HG02678 (cell line): Measurements from ENCODE around the gene GFM1.
"Not testable (repeated sequence)": the region's sequence is repeated elsewhere in the genome, so short reads cannot be mapped to it uniquely, and the experiment has no call there.

Source experiments
- ATAC-seq: cut with Tn5 transposase; IDR thresholded peaks from one replicate; pipeline ENCODE4 v1.9.1; 2021; ENCODE audit warnings: mild to moderate bottlenecking, moderate library complexity; ENCODE audit not compliant: unreplicated experiment

GFM1 gene

DNA sequence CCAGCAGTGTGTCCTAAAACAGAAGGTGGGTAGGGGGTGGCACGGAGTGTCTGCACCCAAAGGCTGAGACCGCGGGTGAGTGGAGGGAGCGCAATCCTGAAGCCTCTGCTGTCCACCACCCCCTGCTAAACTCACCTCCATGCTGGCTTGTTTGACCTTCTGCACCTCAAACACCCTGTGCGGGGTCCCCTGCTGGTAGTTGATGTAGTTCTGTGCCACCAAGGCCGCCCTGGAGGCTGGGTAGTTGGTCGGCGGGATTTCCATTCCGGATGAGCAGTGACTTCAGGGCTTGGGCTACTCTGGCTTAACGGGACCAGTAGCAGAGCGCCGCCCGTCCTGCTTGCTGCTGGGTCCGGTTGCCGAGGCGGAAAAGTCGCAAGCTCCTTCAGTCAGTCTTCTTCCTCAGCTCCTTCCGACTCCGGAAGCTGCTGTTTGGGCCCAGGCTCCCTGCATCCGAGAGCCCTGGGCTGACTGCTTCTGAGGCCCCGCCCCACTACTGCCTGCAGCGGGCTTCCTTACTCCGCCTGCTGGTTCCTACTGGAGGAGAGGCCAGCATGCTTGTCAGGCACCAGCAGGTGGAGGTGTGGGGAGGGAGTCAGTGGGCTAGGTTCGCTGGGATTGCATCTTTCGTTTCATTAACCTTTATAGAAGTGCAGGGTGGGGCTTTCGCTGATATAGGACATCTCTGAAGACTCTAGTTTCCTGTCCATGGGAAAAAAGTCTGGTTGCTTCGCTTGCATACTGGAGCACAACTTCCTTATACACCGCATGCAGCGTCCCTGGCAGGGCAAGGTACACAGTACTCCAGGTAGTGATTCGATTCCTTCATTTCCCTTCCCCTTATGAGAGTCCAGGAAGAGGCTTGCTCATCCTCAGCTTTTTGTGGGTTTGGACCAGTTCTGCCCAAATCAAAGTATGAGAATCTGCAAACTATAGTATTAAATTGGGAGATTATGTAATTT is 28.2 kb downstream of the GFM1 start, which contains the start of gene LXN:
Gene LXN, minus strand, starts transcription at position 434 of the 962 bp plus-strand sequence. Its CDS starts 170 bp downstream, at position 264.
- ATAC-seq = peak; percentile 100

GRCh38 chr3:158678687-158679086 is 34.4 kb downstream of the GFM1 start:
- ATAC-seq = no peak

- no peak for ATAC-seq
Measured at GRCh38 chr3:158679547-158680000, 35.2 kb downstream of the GFM1 start.

GRCh38 chr3:158680861-158681260 is 36.5 kb downstream of the GFM1 start:
- no peak for ATAC-seq

DNA sequence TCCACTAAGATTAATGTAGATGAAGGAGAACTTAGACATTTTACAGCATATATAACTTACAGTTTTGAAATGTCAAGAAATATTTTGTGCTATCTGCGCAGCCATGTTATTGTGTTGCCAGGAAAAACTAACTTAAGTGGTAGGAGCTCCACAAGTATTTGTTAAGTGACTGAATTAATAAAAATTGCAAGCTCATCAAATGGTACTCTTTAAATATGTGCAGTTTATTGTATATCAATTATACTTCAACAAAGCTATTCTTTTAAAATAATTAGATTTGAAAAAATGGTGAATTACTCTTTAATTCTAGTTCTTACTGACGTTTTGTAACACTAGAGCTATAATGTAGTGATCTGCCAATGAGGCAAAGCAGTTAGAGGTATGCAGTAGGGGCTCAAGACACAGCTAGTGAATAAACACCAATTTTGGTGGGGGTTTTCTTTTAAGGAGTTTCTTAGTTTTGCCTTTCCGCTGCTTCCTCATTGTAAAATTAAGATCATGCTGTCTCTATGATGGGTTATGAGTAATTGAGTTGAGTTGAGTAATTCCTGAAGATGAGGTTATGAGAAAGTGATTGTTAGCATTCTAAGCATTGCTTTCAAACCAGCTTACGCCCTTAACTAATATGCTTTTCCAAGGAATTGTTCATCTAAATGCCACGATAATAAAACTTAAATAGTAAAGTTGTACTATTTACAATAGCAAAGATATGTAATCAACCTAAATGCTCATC is 39.1 kb downstream of the GFM1 start:
- no peak for ATAC-seq

GRCh38 chr3:158685159-158685558 is 40.8 kb downstream of the GFM1 start:
- ATAC-seq = no peak

- ATAC-seq = not testable (repeated sequence)
Measured at GRCh38 chr3:158693866-158694456, 49.6 kb downstream of the GFM1 start.

- no peak for ATAC-seq
Measured at GRCh38 chr3:158696618-158697017, 52.3 kb downstream of the GFM1 start.

DNA sequence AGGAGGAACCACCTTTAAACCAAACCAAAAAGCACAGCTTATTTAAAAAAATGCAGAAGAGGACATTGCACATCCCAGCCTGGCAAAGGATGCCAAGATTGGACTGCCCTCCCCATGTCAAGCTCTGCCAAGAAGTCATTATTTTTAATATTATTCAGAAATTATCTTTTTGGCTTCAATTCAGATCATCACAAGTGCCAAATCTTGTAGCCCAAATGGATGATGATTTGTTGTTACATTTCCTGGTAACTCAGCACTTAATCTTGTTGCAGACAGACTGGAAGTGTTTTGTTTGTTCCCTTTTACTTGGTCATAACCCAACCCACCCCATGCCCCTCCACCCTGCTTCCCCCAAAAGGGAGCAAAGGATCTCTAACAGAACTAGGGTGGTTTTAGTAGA is 56.2 kb downstream of the GFM1 start:
- ATAC-seq = no peak

GRCh38 chr3:158701420-158702065 is 57.2 kb downstream of the GFM1 start:
- no peak for ATAC-seq

DNA sequence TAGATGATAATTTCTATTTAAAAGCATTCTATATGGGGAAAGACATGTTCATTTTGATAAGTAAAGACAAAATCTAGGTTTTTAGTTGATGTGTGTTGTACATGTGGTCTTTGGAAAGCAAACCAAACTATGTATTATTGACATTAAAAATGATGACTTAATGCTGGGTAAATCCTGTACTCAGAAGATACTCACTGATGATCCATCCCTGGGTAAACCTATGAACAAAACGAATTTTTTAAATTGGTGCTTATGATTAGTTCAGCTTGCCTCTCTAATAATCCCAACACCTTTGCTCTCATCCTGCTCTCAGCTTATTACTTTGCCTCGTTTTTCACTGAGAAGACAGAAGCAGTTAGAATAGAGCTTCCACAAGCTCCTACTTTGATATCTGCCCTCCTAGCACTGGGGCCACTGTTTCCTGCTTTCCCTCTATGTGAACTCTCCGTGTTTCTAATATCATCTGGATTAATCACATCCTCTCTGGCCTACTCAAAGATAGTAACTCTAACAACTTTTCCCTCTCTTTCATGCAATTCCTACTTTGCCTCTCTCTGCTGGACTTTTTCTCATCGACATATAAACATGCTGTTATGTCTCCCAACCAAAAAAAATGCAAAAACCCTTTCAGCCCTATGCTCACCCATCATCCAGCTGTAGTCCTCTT is 58.6 kb downstream of the GFM1 start:
- no peak for ATAC-seq

DNA sequence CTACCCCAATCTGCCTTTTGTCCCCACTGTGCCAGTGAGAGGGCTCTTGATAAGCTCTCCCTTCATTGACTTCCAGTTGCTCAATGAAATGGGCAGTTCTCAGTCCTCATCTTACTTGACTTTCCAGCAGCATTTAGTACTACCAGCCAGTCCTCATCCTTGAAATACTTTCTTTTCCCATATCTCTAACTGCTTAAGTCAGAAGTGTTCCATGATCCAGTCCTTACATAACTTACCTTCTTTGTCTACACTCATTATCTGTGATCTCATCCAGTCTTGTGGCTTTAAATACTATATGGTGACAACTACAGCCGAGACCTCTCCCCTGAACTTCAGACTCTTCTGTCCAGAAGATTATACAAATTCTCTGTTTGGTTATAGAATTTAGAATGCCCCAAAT is 59.2 kb downstream of the GFM1 start:
- ATAC-seq = no peak

GRCh38 chr3:158709666-158710083 is 65.3 kb downstream of the GFM1 start:
- ATAC-seq = no peak

DNA sequence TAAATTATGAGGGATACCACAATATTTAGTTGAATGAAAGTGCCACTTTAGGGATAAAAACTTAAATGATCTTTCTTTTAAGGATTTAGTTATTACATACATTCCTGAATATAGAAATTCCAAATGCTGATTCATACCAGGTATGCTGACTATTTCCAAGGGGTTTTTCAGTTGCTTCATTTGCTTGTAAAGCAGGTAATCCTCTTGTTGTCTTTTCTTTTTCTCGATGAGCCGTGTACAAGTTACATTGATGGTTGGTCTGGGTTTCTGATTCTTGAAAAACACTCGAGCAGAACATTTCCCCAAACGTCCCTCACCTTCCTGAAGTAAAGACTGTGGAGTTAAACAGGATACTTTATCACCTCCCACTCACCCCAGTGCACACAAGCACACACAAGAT is 66.3 kb downstream of the GFM1 start:
- ATAC-seq = no peak

DNA sequence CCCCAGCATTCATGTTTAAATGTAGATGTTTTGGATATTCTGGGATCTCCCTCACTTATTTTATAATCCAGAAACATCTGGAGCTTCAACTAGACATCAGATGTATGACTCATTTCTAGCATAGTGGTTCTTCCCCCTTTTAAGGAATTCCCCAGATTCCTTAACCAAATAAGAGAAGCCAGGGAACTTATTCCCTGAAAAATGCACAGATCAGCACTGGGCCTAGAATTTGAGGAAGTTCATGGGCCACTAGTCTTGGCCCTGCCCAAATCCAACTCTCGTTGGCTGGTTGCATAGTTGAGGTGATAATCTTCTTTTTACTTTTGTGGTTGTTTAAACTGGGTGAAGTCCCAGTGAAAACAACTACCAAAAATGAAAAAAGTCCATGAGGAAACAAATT is 67.6 kb downstream of the GFM1 start:
- no peak for ATAC-seq

- no peak for ATAC-seq
Measured at GRCh38 chr3:158712443-158712842, 68.1 kb downstream of the GFM1 start.

DNA sequence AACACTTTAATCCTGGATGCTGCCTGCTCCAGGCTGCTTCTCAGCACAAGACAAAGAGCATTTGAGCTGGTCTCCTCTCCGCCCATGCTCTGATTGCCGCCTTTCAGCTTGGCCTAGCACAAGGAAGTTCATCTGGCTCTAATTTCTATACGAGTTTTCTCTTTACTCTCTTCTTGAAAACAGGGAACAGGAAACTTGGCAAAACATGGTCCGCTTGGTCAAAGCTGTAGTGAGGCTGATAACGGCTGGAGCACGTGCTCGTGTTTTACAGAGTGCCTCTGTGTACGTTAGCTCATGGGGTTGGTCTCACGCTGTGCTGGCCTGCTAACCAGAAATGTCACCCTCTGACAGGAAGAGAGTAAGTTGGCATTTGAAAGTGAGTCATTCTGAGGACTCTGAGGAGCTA is 68.8 kb downstream of the GFM1 start:
- no peak for ATAC-seq

DNA sequence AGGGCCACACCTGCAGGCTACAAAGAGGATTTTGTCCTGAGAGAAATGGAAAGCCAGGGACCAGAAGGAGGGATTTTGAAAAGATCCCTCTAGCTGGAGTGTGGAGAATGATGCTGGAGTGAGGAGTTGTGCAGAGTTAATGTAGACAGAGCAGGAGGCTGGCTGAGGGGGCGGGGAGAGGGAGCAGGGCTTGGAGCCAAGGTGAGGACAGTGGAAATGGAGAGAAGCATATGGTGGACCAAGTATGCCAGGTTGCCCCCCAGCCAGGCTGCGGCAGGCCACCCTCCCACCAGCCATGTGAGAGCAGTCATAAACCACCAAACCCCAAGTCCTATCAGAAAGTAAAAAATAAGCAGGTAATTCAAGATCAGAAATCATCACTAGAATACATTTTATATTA is 73.2 kb downstream of the GFM1 start:
- no peak for ATAC-seq

DNA sequence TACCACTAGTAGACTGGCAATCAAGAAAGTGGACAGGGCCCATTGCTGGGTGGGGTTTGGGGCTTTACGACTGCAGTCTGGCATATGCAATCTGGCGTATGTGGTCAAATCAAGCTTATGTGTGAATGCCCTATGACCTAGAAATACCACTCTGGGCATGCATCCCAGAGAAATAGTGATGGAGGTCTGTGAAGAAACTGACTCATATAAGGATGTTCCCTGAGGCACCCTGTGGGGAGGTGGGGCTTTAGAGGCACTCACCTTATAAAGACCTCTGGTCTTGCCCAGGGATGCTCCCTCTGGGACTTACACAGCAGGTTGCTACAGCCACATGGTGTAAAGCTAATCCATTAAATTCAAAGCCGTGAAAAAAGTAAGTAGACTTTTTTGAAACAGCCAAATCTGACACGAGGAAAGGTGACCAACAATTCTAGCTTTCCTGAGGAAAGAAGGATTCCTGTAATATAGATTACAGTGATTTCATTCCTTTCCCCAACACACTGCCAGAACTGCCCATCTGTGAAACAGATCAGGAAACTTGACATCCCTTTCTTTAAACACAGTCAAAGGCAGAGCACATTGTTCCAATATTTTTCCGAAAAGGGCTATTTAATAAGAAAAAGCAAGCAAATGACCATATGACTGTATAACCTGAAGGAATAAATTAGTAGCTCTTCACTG is 74.3 kb downstream of the GFM1 start:
- ATAC-seq = no peak

DNA sequence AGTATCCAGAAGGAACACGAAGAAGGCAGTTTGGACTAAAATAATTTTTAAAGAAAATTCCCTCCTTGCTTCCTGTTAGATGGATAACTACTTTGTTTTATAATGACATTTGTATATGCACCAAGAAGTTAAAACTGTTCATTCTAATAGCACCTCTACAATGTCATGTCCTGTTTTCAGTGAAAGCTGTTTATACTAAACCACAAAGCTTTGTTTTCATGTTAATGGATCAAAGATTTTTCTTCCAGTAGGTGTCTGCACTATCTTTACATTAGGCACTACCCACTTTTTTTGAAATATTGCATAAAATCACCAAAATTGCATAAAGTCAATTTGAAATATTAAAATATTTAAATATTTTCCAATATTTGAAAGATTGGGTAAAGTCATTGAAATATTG is 77.8 kb downstream of the GFM1 start:
- ATAC-seq = no peak
